ENCODE results near the gene HBA2. TPM values are rescaled to one million over a fixed set of nuclear protein-coding genes. Genes with fewer than 3 reads are reported as not detected.
"Not testable (repeated sequence)": the region's sequence is repeated elsewhere in the genome, so short reads cannot be mapped to it uniquely, and the experiment has no call there.

The HBA2 gene
- 1,000 to 10,000 TPM in 1 of 4 donors, 100 to 1,000 TPM in 2, 10 to 100 TPM in 1; 91.3 to 2,323 (median 185) TPM for total RNA-seq

DNA sequence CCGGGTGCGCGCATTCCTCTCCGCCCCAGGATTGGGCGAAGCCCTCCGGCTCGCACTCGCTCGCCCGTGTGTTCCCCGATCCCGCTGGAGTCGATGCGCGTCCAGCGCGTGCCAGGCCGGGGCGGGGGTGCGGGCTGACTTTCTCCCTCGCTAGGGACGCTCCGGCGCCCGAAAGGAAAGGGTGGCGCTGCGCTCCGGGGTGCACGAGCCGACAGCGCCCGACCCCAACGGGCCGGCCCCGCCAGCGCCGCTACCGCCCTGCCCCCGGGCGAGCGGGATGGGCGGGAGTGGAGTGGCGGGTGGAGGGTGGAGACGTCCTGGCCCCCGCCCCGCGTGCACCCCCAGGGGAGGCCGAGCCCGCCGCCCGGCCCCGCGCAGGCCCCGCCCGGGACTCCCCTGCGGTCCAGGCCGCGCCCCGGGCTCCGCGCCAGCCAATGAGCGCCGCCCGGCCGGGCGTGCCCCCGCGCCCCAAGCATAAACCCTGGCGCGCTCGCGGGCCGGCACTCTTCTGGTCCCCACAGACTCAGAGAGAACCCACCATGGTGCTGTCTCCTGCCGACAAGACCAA lies at the start of gene HBA2:
Gene HBA2, plus strand, starts transcription at position 503 of the 568 bp plus-strand sequence. Its CDS starts 37 bp downstream, at position 540.
- not testable (repeated sequence) for DNase-seq (ENCODE audit: low spot score); ATAC-seq (ENCODE audit: low FRiP score)

DNA sequence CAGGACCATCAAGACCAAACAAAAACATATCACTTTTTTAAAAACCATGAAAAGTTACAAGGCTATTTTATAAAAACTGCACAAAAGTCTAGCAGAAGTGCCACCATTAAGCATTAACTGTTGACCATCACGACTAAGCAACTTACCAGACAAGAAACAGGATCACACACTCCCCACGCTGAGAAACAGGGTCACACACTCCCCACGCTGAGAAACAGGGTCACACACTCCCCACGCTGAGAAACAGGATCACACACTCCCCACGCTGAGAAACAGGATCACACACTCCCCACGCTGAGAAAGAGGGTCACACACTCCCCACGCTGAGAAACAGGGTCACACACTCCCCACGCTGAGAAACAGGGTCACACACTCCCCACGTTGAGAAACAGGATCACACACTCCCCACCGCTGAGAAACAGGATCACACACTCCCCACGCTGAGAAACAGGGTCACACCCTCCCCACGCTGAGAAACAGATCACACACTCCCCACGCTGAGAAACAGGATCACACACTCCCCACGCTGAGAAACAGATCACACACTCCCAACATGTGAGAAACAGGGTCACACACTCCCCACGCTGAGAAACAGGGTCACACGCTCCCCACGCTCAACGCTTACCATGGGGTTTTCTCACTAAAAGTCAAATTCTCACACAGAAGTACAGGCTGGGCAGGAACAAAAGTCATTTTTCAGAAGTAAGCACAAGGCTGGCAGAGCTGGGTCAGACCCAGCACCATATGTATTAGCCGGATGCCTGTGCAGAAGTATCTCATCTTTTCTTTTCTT lies 48.9 kb upstream of the HBA2 start:
- not testable (repeated sequence) for DNase-seq (ENCODE audit: low spot score); ATAC-seq (ENCODE audit: low FRiP score)

DNA sequence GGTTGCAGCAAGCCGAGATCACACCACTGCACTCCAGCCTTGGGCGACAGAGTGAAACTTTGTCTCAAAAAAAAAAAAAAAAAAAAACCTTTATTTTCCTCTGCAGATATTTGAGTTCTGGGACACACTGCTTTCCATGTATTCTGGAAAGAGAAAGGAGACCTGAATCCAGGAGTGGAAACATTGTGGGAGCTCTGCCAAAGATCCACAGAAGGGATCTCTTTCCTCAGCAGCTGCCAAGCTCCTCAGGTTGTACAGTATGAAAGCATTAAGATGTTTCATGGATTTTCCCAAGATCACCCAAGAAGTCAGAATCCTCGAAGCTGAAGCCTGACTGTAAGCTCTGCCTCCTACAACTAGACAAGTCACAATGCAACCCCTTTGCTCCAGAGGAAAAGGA lies 47.7 kb upstream of the HBA2 start:
- ATAC-seq (ENCODE audit: low FRiP score) (no peak), DNase-seq (ENCODE audit: low spot score) (no peak)
- TF ChIP-seq, protein P1, sequence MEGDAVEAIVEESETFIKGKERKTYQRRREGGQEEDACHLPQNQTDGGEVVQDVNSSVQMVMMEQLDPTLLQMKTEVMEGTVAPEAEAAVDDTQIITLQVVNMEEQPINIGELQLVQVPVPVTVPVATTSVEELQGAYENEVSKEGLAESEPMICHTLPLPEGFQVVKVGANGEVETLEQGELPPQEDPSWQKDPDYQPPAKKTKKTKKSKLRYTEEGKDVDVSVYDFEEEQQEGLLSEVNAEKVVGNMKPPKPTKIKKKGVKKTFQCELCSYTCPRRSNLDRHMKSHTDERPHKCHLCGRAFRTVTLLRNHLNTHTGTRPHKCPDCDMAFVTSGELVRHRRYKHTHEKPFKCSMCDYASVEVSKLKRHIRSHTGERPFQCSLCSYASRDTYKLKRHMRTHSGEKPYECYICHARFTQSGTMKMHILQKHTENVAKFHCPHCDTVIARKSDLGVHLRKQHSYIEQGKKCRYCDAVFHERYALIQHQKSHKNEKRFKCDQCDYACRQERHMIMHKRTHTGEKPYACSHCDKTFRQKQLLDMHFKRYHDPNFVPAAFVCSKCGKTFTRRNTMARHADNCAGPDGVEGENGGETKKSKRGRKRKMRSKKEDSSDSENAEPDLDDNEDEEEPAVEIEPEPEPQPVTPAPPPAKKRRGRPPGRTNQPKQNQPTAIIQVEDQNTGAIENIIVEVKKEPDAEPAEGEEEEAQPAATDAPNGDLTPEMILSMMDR (IDR thresholded peaks at IDR 0.05): no peak

DNA sequence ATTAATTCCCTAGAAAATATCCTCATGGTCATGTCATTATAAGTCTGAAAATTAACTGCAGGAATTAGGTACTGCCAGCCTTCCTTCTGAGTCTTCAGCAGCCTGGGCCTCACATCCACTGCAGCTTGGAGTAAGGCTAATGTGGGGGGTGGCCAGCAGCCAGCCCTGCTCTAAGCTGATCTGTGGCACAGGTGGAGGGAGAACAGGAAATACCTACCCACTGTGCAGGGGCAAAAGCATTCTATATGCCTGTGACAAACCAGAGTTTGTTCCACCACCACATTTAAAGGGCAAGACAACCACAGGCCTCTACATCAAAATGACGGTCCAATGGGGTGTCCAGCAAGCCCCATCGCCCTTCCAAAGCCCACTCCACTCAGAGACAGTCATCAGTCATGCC lies 43.6 kb upstream of the HBA2 start:
- ATAC-seq (ENCODE audit: low FRiP score): no peak
- TF ChIP-seq, protein P1 (IDR thresholded peaks at IDR 0.05): no peak
- DNase-seq (ENCODE audit: low spot score): no peak

DNA sequence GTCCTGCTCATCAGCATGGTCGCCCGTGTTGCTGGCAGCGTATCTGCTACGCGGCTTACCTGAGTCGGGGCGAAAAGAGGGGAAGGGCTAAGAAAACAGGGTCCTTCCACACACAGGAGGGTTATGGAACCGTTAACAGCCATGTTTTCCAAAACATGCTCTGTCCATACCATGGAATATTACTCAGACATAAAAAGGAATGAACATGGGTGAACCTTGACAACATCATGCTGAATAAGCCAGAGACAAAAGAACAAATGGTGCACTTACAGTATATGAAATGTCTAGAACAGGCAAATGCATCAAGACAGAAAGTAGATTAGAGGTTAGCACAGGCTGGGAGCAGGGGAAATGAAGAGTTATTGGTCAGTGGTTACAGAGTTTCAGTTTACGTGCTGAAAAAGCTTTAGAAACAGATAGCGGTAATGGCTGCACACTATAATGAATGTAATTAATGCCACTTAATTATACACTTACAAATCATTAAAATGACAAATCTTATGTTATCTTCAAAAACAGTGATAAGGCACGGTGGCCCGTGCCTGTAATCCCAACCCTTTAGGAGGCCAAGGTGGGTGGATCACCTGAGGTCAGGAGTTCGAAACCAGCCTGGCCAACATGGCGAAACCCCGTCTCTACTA lies 42.0 kb upstream of the HBA2 start:
- no peak for ATAC-seq (ENCODE audit: low FRiP score)

DNA sequence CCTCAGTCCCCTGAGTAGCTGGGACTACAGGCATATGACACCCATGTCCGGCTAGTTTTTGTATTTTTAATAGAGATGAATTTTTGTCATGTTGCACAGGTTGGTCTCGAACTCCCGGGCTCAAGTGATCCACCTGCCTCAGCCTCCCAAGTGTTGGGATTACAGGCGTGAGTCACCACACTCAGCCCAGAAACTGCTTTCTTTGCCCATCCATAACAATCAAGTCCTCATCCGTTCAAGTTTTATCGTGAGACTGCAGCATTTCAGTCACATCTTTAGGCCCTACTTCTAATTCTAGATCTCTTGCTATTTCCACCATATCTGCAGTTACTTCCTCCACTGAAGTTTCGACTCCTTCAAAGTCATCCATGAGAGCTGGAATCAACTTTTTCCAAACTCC lies 40.6 kb upstream of the HBA2 start:
- DNase-seq (ENCODE audit: low spot score) (no peak), ATAC-seq (ENCODE audit: low FRiP score) (no peak)
- TF ChIP-seq, protein P1 (IDR thresholded peaks at IDR 0.05): no peak

More for the DNA sequence above, 42.0 kb upstream of the HBA2 start:
- TF ChIP-seq, protein P1 (IDR thresholded peaks at IDR 0.05): no peak
- no peak for DNase-seq (ENCODE audit: low spot score)

DNA sequence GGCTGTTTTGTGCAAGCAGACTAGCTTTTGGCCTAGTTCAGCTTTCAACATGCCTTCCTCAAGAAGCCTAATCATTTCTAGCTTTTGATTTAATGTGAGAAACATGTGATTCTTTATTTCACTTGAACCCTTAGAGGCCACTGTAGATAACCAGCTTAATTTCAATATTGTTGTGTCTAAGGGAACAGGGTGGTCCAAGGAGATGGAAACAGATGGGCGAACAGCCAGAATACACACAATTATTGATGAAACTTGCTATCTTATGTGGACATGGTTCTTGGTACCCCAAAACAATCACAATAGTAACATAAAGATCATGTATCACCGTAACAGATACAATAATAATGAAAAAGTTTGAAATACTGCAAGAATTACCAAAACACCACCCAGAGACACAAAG lies 39.0 kb upstream of the HBA2 start:
- ATAC-seq (ENCODE audit: low FRiP score) (no peak), DNase-seq (ENCODE audit: low spot score) (no peak)
- TF ChIP-seq, protein P1 (IDR thresholded peaks at IDR 0.05): no peak

DNA sequence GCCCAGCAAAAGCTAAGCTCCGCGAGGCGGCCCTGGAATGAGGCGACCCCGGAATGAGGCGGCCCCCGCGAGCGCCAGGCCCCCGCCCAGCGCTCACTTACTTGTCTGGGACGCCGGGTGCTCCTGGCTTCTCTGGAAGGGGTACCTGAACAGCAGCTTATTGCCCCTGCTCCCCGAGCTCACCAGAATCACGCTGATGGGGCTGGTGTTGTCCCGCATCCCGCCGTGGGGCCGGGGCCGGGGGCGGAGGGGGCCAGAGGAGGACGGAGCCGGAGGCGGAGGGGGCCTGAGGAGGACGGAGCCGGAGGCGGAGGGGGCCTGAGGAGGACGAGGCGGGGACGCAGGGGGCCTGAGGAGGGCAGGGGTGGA lies 34.6 kb upstream of the HBA2 start:
- DNase-seq (ENCODE audit: low spot score): no peak
- TF ChIP-seq, protein P1 (IDR thresholded peaks at IDR 0.05): no peak
- ATAC-seq (ENCODE audit: low FRiP score): no peak

Measured in omental fat pad (tissue), 4 donors.